ENCODE data around the gene TRPM4.
A peak's percentile ranks its signal among the peaks of the same experiment; 100 is the strongest.
"Not testable (repeated sequence)": the region's sequence is repeated elsewhere in the genome, so short reads cannot be mapped to it uniquely, and the experiment has no call there.

Gene TRPM4

GRCh38 chr19:49151267-49152118 is 6.1 kb upstream of the TRPM4 start:
- peak; percentile 95 for DNase-seq

DNA sequence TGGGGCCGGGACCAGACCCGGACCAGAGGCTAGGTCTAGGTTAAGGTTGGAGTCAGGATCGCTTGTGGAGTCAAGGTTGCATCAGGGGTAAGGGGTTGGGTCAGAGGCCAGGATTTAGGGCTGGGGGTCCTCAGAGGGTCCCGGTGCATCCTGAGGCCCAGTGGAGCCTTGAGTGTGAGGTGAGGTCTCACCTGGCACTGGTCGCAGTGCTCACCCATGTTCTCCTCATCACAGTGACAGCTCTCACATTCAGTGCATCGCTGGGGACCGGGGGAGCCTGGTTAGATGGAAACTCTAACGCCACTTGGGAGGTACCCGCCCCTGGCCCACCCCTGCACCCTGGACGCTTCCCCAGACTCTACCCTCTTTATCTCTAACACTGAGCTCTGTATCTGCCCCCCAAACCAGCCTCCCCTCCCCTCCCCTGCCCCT is 5.5 kb upstream of the TRPM4 start:
- DNase-seq: no peak

GRCh38 chr19:49153167-49153809 is 4.3 kb upstream of the TRPM4 start:
- no peak for DNase-seq

DNA sequence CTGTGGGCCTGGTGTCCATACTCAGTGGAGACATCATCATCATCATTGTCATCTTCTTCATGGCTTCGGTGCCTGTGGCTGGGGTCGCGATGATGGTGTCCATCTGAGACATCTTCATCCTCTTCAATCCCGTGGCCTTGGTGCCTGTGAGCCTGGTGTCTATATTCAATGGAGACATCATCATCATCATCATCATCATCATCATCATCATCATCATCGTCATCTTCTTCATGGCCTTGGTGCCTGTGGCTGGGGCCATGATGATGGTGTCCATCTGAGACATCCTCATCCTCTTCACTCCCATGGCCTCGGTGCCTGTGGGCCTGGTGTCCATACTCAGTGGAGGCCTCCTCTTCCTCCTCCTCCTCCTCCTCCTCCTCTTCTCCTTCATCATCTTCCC is 3.3 kb upstream of the TRPM4 start:
- DNase-seq: no peak

DNA sequence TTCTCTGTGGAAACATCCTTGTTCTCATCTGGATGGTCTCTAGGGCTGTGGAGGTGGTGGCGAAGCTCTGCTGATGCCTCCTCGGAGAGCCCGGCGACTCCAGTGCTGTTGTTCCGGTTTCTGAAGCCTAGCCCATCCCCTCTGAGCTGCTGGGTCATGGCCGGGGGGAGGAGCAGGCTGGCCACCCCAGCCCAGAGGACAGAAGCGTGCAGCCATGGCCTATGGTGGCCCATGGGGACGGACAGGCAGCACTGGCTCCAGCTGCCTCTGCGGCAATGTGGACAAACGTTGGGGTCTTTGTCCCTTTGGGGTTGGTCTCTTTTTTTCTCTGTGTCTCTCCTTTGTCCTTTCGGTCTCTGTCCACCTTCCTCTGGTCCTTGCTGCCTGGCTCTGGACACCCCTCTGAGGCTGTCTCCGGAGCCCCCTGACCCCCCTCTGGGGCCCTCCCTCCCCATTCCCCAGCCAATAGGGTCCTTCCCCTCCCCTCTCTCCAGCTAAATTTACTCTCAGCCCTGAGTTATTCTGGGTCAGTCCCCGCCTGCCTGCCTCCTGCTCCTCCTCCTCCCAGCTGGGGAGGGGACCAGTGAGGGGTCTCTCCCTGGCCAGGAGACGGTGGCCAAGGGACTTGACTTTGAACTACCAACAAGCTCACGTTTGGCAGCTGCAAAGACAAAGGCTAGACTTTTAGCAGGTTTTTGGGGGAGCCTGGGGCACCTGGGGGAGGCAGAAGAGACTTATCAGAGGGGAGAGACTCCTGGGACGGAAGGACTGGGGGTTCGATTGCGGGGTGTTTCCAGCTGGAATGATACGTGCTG is 2.4 kb upstream of the TRPM4 start, which contains the start of gene HRC:
TSS of gene HRC (minus strand) at position 392 of the 815 bp plus-strand sequence. CDS start at position 233, 159 bp downstream.
- no peak for DNase-seq

GRCh38 chr19:49155820-49156346 is 1.7 kb upstream of the TRPM4 start:
- DNase-seq: no peak

GRCh38 chr19:49160450-49161189 is 3.0 kb downstream of the TRPM4 start:
- no peak for DNase-seq

GRCh38 chr19:49161987-49162386 is 4.4 kb downstream of the TRPM4 start:
- no peak for DNase-seq

GRCh38 chr19:49165111-49165750 is 7.6 kb downstream of the TRPM4 start:
- no peak for DNase-seq

DNA sequence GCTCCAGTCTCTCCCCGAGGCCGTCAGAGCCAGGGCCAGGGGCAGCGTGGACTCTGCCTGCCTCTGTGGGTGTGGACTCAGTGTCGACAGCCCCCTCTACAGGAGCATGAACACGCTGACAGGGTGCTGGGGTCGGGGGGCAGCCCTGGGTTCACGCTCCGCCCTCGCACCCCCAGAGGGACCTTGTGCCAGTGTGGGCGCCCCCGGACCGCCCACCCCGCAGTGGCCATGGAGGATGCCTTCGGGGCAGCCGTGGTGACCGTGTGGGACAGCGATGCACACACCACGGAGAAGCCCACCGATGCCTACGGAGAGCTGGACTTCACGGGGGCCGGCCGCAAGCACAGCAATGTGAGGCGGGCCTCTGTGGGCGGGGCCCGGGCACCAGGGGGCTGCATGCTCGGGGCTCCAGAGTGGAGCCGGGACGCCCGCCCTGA is 8.3 kb downstream of the TRPM4 start:
- no peak for DNase-seq

- DNase-seq: no peak
Measured at GRCh38 chr19:49167857-49168409, 10.3 kb downstream of the TRPM4 start.

DNA sequence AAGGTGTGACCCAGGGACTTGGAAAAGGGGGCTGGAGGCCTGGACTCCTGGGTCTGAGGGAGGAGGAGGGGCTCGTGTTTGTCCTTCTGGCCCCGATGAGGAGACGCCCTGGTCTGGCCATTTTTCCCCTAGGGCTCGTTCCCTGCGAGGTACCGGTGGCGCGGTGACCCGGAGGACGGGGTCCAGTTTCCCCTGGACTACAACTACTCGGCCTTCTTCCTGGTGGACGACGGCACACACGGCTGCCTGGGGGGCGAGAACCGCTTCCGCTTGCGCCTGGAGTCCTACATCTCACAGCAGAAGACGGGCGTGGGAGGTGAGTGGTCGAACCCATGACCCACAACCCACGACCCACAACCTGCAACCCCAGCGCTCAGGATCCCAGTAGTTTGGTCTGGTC is 10.8 kb downstream of the TRPM4 start:
- no peak for DNase-seq

- no peak for DNase-seq
Measured at GRCh38 chr19:49173198-49173597, 15.6 kb downstream of the TRPM4 start.

DNA sequence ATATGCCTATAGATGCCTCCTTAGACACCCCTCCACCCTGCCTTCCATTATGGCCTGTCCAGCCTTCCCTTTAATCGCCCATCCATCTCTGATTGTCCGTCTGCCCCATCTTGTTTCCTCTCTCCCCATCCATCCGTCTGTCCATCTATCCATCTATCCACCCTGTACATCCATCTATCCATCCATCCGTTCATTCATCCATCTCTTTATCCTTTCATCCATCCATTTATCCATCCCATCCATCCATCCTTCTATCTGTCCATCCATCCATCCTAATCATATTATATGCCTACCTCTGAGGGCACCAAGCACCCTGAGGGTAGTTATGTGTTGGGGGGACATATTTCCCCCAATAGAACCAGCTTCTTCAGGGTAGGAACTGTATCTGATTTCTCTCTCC is 23.1 kb downstream of the TRPM4 start:
- DNase-seq: no peak

DNA sequence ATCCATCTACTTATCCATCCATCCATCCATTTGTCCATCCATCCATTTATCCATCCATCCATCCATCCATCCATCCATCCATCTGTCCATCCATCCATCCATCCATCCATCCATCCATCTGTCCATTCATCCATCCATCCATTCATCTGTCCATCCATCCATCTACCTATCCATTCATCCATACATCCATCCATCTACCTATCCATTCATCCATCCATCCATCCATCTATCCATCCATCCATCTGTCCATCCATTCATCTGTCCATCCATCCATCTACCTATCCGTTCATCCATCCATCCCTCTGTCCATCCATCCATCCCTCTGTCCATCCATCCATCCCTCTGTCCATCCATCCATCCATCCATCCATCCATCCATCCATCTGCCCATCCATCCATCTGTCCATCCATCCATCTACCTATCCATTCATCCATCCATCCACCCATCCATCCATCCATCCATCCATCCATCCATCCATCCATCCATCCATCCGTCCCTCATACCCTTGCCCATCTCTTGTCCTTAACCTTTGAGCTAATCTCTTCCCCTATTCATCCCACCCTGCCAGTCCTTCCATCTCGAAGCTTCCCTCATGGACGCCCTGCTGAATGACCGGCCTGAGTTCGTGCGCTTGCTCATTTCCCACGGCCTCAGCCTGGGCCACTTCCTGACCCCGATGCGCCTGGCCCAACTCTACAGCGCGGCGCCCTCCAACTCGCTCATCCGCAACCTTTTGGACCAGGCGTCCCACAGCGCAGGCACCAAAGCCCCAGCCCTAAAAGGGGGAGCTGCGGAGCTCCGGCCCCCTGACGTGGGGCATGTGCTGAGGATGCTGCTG is 24.6 kb downstream of the TRPM4 start:
- not testable (repeated sequence) for DNase-seq

DNA sequence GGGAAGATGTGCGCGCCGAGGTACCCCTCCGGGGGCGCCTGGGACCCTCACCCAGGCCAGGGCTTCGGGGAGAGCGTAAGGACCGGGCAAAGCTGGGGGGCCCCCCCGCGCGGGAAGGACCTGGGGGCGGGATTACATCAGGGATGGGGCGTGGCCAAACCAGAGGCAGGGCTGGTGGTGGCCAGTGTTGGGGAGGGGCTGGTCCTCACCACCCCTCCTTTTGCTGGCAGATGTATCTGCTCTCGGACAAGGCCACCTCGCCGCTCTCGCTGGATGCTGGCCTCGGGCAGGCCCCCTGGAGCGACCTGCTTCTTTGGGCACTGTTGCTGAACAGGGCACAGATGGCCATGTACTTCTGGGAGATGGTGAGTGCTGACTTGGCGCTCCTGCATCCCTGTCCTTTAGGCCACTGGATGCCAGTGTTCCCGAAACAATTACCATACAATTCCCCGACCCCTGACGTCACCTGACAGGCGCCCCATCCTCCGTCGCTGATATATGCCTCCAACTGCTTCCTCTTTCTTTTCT is 25.3 kb downstream of the TRPM4 start:
- no peak for DNase-seq

DNA sequence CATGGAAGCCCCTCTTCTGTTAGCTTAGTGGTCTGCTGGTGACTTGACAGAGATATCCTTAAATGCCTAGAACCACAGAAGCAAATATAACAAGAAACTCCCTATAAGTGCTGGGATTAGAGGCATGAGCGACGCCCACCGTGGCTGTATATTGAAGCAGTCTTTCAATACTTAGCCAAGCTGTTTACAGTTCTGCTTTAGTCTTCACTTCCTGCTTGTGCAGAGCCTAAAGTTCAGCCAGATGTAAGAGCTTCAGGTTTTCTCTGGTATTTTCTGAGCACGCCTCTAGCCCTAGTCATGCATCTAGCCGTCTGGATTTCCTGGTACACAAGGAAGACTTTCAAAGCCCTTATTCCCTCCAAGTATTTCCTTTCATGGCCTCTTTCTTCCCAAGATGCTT is 28.5 kb downstream of the TRPM4 start:
- DNase-seq: no peak

DNA sequence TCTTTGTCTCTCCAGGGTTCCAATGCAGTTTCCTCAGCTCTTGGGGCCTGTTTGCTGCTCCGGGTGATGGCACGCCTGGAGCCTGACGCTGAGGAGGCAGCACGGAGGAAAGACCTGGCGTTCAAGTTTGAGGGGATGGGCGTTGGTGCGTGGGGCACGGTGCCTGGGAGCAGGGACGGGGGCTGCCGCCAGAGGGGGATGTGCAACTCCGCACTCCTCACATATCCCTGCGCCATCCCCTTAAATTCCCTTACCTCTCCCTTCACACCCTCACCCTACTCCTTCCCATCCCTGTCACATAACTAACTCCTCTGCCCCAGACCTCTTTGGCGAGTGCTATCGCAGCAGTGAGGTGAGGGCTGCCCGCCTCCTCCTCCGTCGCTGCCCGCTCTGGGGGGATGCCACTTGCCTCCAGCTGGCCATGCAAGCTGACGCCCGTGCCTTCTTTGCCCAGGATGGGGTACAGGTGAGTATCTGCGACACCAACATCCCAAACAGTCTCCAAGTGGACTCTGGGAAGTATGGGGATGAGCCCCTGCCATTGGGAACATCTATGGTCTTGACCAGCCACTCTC is 31.1 kb downstream of the TRPM4 start:
- no peak for DNase-seq

DNA sequence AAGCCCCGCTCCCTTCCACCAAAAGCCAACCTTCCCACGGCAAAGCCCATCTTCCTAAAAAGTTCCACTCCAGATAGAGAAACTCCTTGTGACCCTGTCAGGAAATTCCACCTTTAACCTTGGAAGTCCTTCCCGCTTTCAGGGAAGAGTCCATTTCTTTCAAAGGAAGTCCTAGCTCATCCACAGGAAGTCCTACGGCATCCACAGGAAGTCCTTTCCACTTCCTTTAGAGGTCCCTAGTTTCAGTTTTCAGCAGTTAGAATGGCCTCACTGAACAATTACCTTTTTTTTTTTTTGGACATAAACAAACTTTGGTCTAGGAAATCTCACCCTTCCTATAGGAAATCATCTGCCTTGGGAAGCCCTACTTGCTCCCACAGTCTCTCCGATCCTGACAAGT is 31.7 kb downstream of the TRPM4 start:
- DNase-seq: no peak

DNA sequence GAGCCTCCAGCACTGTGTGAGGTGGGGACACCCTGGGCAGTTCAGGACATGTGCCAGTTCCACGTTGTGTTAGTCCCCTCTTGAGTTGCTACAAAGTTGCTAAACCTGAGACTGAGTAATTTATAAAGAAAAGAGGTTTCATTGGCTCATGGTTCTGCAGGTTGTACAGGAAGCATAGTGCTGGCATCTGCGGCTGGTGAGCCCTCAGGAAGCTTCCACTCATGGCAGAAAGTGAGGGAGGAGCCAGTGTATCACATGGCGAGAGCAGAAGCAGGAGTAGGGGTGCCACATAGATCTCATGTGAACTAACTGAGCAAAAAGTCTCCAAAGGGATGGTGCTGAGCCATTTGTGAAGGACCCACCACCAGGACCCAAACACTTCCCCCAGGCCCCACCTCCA is 33.2 kb downstream of the TRPM4 start:
- no peak for DNase-seq

Measured in NCI-H748 treated with DMSO at 0.1 percent for 48 hours (cell line).